ENCODE measurements around the gene ATOSB.
A peak's percentile ranks its signal among the peaks of the same experiment; 100 is the strongest.

Gene ATOSB

DNA sequence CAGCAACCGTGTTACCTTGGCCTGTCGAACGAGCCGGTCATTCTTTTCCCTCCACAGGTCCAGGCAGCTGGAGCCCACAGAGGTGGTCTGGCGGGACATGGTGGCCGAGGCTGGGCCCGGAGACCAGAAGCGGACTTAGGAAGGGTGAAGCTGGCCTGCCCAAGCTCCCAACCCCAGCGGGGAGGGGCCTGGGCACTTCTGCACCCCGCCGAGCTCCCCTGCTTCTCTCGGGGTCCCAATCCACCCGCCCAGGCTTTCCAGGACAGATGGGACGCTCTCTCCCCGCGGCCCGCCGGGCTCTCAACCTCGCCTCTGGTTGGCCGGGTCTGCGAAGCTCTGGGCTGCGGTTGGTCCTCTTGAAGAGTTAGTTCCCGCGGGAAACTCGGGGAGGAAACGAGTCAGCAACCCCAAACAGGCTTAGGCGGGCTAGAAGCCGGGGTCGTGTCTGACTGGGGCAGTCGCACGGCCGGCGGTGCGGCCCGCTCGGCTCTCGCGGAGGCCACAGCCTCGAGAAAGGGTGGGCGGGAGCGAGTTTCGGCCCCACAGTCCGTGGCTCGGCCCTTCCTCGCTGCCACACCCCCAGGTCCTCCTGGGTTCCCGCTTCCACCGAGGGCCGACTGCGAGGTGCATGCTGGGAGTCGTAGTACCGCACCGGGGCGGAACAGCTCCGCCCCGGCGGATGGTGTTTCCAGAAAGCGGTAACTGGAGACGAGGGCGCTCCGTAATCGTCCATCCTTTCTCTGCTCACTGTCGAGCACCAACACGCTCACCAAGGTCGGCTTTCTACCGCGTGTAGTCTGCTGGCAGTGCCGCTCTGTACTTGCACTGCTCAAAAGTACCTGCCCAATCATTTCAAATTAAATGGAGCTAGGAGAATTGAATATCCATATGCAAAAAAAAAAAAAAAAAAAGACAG is 36.0 kb downstream of the ATOSB start, which contains the start of gene FANCG:
FANCG (minus strand) TSS at position 517 of the 916 bp plus-strand sequence; CDS start at position 99, 418 bp downstream.
- peak; percentile 84 for DNase-seq

DNA sequence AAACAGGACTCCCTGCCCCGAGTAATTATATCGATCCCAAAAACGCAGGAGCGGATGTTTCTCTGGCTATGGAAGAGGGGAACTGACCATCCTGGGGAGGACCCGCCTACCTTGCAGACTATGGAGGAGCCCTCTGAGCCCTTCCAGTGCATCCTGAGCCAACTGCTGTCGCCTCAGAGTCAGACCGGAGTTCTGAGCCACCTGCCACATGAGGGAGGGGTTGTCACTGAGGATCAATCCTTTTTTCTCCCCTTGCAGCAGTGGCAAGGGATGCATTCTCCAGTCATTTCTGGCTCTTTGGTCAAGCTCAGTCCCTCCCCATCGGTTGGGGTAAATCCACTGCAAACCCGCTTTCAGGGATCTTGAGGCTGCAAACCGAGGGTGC is 36.6 kb downstream of the ATOSB start:
- DNase-seq = no peak

GRCh38 chr9:35078066-35078465 is 37.6 kb downstream of the ATOSB start:
- no peak for DNase-seq

DNA sequence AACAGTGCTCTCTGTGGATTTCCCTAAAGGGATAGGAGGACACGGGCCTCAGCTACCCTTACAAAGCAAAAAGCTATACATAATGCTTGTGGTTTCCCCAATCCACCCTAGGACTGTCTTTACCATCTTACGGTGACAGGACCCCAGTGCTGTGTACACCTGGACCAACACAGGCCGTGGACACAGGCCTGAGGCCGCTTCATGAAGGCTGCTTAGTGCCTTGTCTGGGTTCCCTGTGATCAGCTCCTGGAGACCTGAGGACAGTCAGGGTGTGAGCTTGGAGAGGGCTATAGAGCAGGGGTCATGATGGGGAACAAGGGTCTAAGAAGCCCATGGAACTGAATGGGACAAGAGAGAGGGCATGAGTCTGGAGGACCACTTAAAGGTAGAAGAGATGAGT is 38.8 kb downstream of the ATOSB start:
- no peak for DNase-seq

- no peak for DNase-seq
Measured at GRCh38 chr9:35075358-35075757, 40.3 kb downstream of the ATOSB start.

GRCh38 chr9:35074791-35075190 is 40.9 kb downstream of the ATOSB start:
- no peak for DNase-seq

GRCh38 chr9:35074141-35074540 is 41.5 kb downstream of the ATOSB start:
- DNase-seq = no peak

- no peak for DNase-seq
Measured at GRCh38 chr9:35073279-35073612, 42.4 kb downstream of the ATOSB start.

- DNase-seq = peak; percentile 99
Measured at GRCh38 chr9:35072461-35073278, 43.0 kb downstream of the ATOSB start, which contains the start of gene VCP. VCP (minus strand) TSS chr9:35072625; CDS start chr9:35072353, 272 bp downstream.

GRCh38 chr9:35071814-35072460 is 43.7 kb downstream of the ATOSB start:
- DNase-seq = peak; percentile 80

DNA sequence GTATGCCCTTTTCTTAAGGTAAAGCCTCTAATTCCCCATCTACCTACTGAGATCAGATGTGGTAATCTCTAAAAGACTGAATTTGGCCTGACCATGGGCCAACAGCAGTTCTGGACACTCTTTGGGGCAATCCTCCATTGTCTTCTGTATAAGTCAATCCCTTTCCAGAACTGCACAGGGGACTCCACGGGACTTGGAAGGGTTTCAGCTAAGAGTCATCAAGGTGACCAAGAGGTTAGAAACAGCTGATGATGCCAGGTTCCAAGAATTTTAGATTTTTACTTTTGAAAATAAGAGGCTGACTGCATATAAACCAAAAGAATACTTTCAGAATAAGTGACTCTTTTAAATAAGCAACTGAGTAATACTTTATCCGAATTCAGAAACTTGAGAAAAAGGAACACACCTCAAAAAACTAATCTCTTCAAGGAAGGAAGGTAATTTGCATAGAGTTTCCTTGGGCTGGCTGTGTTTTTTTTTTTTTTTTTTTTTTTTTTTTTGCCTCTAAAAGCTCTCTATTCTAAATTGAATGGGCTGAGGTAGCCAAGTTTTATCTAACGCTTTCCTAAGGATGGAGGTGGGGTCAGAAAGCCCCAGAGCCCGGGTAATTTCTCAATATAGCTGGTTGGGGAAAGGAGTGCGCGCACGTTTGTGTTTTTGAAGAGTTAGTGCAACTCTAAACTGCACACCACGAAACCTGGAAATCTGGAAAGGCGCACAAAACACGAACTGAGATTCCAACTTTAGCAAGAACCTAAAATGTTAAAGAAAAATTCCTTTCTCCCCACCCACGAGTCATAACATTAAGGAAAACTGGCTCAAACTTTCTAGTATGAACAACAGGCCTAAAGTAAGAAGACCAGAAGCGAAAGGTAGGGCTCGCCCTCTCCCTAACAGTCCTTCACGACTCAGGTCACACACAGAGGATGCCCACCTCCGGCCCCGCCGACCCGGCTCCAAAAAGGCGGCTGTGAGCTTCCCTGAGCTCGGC is 44.5 kb downstream of the ATOSB start:
- no peak for DNase-seq

GRCh38 chr9:35069020-35069419 is 46.6 kb downstream of the ATOSB start:
- DNase-seq = no peak

- DNase-seq = no peak
Measured at GRCh38 chr9:35067056-35067455, 48.6 kb downstream of the ATOSB start.

- no peak for DNase-seq
Measured at GRCh38 chr9:35060548-35061207, 55.0 kb downstream of the ATOSB start.

GRCh38 chr9:35059438-35059837 is 56.2 kb downstream of the ATOSB start:
- DNase-seq = no peak

DNA sequence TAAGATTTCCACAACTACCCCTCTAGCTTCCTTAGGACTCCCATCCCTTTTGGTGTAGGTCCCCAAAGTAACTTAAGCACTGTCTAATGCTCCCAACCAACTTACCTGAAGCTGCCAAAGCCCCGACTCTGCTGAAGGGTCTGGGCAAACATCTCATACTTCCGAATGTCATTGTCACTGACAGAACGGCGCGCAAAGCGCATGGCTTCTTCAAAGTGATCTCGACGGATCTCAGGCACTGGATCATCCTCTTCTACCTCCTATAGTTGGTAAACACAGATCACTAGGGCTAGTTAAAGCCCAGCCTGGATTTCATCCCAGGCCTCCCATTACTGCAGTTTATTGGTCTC is 58.4 kb downstream of the ATOSB start:
- DNase-seq = no peak

DNA sequence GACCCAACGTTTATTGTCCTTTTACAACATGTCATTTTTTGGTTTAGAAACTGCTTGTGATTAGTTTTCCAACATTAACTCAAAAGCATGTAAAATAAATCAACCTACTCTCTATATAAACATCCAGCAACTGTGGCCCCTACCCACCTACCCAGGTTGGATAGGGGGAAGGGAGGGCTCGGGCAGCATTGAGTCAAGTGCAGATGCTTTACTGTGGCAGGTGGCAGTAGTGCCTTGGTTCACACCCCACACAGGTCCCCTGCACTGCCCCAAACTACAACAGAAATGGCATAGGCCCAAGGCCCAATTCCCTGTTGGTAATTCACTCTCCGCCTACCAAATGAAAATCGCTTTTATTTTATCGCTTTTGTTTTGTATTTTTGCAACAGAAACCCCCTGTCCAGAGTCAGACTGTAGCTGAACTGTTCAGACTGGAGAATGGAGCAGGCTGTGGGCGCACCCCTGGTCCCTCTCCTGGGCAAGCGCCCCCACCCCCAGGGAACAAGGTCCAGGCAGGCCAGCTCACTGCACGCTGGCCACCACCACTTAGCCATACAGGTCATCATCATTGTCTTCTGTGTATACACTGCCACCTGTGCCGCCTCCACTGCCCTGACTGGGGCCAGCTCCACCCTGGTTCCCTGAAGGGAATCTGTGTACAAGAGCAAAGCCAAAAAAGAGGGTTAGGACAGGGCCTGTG is 58.9 kb downstream of the ATOSB start:
- DNase-seq = no peak

DNA sequence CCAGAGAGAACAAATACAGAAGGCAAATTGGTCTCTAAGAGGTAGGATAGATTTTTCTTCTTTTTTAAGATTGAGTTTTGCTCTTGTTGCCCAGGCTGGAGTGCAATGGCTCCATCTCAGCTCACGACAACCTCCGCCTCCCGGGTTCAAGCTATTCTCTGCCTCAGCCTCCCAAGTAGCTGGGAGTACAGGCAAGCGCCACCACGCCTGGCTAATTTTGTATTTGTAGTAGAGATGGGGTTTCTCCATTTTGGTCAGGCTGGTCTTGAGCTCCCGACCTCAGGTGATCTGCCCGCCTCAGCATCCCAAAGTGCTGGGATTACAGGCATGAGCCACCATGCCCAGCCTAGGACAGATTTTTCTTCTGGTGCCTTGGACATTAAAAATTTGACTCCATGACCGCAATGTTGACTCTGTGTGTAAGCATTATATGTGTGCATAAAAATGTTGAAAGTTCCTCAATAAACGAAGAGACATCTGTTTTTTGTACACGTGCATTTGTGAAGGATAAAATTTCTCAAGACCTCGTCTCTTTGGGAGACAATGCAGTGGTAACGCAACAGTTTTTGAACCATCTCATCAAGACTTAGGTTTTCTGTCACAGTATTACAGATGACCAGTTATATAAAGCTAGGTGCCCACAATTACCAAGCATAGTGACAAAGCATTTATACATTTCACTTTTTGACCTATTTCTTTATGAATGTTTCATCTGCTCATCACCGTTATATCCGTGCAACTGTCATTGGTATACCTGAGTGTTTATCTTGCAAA is 60.6 kb downstream of the ATOSB start:
- no peak for DNase-seq

DNA sequence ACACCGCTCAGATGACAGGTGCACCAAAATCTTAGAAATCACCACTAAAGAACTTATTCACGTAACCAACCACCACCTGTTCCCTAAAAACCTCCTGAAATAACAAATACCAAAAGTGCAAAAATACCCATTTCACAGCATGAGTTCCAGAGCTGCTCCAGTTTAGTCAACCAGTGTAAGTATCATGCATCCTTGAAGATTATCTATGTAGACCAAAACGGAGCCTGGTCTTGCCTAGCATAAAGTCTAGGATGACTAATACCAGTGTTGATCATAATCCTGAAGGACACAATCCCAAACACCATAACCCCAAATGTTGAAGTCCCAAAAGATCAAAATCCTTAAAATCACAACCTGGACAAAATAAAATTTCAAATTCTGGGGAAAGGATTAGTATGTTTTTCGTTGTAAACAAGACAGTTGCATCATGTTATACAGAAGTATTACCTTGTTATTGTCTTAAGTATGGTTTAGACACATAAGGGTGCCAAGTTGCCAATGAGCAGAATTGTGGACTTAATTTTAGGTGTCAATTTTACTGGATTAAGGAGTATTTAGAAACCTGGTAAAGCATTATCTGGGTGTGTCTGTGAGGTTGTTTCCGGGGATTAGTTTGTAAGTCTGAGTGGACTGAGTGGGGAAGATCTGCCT is 61.4 kb downstream of the ATOSB start:
- no peak for DNase-seq
